HK-2 (cell line): ENCODE results near the gene AFMID.

Source experiments
- DNase-seq: peaks from one replicate; pipeline ENCODE4 v3.0.0-alpha.2; 2018; ENCODE audit not compliant: unreplicated experiment

AFMID gene

DNA sequence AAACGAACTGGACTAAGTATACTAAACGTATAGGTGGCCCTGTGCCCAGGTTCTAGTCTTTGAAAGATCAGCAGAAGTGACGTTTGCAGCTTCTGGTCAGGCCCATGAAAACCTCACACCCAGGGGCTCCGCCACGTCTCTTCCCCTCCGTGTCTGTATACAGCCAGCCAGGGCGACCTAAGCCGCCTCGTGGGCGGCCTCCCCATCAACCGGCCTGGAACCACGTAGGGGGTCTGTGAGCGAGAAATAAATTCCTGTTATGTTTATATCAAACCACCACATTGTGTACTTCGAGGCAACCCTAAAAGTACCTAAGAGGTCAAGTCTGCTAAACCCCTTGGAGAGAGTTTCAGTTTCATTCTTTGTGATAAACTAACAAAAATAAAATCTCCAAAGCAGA lies 7.1 kb upstream of the AFMID start:
- DNase-seq, result no peak

DNA sequence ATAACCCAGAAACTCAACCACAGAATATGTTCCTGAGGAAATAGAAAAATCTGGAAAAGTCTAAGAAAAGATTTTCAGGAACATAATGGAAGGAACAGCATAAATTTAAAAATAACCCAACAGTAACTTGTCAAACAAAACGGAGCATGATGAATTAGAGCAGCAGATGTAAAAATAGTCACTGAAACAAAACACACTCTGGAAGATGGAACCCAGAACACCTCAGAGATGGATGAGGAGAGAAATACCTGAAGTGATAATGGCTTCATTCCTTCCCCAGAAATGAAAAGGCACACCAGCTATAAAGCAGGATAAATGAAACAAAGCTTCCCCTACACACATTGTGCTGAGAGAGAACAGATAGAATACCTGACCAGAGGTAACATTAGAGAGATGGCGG lies 6.7 kb upstream of the AFMID start:
- DNase-seq, result no peak

DNA sequence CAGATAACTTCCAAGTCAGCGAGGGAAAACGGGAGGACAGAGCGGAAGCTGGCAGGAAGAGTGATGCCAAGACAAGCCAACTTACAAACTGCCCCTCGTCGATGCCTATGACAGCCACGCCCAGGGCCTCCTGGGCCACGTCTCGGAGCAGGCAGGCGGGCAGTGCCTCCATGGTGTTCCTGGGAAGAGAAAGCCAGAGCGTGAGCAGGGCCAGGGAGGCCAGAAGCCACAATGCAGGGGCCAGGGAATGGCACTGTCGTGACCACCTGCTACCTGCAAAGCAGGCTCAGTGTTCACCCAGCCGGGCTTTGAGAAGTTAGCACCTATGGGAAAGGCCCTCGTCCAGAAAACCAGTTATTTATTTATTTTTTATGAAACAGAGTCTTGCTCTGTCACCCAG lies 4.7 kb upstream of the AFMID start:
- no peak for DNase-seq

GRCh38 chr17:78183916-78184315 lies 3.2 kb upstream of the AFMID start:
- DNase-seq, result no peak

- no peak for DNase-seq
Measured at GRCh38 chr17:78184351-78184750, 2.8 kb upstream of the AFMID start.

DNA sequence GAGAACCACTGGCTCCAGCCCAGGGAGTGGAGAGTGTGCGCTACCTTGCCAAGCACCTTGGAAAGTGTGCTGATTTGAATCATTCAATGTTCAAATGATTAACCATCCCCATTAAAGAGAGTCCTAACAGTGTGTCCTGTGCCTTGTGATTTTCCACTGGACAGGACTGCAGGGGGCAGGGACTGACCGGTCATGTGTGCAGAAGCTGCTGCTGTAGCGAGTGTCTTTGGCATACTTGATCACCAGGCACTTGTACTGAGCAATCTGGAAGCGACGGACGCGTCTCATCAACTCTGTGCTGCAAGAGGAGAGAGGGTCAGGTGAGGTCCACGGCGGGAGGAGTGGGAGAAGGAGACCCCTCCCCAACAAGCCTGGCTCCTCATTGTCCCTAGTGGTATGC lies 2.3 kb upstream of the AFMID start:
- peak; percentile 61 for DNase-seq

DNA sequence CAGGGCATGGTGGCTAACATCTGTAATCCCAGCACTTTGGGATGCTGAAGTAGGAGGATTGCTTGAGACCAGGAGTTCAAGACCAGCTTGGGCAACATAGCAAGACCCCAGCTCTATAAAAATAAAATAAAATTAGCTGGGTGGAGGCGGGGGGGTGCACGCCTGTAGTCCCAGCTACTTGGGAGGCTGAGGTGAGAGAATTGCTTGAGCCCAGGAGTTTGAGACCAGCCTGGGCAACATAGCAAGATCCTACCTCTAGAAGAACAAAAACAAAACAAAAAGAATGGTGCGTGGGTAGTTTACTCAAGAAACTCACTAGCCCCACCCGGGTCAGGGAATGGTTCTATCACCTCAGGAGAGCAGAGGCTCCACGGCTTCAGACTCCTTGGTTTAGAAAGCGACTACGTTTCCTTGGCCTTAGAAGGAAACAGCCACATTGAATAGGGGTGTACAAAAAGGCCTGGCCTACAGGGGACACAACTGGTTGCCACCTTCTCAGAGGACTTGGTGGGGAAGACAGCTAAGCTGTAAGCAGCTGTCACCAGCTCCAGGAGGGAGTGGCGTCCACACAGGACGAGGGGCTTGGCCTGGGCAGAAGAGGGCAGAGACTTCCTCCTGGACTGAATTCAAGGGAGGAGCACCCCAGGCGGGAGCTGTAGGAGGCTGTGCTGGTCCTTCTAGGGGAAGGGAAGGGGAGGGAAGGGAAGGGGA lies 1.0 kb upstream of the AFMID start:
- DNase-seq, result peak; percentile 72

DNA sequence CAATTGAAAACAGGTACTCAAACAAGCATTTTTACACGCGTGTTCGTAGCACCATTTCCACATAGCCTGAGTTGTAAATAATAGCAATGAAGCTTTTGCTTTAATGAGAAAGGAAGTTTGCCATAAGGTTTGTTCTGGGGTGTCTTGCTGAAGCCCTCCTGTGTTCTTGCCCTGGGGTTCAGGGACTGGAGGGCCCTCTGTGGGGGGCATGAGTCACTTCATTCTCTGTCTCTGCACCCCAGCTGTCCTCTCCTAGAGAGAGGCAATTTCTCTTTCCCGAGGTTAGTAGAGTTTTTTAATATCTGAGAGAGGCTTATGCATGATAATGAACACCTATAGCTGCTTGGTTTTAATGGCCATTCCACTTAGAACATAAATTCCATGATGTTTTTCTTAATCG lies 9.6 kb downstream of the AFMID start:
- DNase-seq, result no peak

- DNase-seq, result no peak
Measured at GRCh38 chr17:78197147-78197832, 10.1 kb downstream of the AFMID start.

DNA sequence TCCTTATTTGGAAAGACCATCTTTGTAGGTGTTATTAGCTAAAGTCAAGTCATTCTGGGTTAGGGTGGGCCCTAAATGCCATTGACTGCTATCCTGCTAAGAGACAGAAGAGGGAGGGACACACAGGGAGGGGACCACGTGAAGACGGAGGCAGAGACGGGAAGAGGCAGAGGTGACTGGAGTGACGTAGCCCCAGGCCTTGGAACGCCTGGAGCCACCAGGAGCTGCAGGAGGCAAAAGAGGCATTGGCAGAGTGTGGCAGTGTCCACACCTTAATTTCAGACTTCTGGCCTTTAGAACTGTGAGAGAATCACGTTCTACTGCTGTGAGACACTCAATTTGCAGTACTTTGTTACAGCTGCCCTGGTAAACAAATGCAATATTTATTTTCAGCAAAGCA lies 13.3 kb downstream of the AFMID start:
- DNase-seq, result no peak

GRCh38 chr17:78202666-78203065 lies 15.5 kb downstream of the AFMID start:
- DNase-seq, result no peak

DNA sequence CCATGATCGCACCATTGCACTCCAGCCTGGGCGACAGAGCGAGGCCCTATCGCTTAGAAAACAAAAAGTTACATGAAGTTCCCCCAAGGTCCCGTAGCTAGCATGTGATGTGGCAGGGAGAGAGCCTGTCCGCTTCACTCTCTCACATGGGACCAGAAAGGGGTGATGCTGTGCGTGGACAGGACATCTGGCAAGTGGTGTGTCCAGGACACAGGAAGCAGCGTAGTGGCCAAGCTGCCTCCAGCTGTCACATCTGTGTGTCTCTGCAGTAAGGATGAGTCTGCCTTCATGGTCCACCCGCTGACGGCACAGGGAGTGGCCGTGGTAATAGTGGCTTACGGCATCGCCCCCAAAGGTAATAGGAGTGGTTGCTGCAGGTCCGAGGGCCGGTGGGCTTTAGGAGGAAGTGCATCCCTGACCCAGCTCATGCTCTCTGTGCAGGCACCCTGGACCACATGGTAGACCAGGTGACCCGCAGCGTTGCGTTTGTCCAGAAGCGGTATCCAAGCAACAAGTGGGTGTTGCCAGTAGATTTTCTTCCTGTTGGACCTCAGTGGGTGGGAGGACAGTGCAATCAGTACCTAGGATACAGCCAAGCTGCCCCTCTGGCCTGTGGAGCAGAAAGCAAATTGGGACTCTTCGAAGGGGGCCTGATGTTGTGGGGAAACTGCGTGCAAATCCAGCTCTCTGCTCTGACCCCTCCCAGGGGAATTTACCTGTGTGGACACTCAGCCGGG lies 17.4 kb downstream of the AFMID start:
- DNase-seq, result no peak

DNA sequence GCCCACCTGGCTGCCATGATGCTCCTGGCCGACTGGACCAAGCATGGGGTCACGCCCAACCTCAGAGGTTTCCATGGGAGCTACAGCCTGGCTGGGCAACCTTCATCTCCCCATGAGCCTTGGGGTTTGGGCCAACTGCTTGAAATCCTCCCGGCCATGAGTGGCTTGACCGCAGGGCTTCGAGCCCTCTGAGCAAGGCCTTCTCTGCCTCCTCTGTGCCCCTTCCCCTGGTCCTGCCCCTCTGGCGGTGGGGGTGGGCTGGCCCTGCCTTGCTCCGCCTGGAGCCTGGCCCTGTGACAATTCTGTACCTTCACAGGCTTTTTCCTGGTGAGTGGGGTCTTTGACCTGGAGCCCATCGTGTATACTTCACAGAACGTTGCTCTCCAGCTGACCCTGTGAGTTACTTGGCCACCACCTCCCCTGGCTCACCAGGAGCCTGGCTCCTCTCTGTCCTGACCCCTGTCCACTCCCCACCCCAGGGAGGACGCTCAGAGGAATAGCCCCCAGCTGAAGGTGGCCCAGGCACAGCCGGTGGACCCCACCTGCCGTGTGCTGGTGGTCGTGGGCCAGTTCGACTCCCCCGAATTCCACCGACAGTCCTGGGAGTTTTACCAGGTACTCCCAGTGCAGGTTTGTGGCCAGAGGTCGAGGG lies 18.1 kb downstream of the AFMID start:
- no peak for DNase-seq

- DNase-seq, result no peak
Measured at GRCh38 chr17:78206298-78206697, 19.1 kb downstream of the AFMID start.

- DNase-seq, result no peak
Measured at GRCh38 chr17:78208486-78208885, 21.3 kb downstream of the AFMID start.

DNA sequence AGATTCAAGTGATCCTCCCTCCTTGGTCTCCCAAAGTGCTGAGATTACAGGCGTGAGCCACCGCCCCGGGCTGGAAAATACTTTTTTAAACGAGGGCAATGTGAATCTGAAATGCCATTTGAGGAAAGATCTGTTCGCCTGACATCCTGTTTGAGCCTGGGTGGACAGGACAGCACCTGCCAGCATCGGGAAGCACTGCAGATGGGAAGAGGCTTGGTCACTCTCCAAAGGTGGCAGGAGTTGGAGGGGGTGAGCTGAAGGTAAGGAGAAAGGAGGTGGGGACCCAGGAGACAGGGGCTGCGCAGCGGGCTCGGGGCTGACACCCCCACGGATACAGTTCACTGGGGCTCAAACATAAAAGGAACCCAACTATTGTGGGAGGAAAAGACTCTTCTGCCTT lies 22.9 kb downstream of the AFMID start:
- DNase-seq, result no peak

DNA sequence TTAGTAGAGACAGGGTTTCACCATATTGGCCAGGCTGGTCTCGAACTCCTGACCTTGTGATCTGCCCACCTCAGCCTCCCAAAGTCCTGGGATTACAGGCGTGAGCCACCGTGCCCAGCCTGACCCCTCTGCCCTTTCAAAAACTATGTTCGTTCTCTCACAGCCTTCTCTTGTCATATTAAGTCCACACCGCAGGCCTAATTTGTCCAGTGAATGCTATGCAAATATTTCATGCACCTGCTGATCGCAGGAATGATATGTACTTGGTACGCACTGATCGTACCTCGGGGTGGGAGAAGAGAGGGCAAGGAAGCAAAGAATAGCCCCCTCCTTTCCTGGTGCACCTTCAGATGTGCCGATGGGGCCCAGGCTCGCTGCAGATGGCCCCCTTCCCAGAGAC lies 23.9 kb downstream of the AFMID start:
- no peak for DNase-seq

DNA sequence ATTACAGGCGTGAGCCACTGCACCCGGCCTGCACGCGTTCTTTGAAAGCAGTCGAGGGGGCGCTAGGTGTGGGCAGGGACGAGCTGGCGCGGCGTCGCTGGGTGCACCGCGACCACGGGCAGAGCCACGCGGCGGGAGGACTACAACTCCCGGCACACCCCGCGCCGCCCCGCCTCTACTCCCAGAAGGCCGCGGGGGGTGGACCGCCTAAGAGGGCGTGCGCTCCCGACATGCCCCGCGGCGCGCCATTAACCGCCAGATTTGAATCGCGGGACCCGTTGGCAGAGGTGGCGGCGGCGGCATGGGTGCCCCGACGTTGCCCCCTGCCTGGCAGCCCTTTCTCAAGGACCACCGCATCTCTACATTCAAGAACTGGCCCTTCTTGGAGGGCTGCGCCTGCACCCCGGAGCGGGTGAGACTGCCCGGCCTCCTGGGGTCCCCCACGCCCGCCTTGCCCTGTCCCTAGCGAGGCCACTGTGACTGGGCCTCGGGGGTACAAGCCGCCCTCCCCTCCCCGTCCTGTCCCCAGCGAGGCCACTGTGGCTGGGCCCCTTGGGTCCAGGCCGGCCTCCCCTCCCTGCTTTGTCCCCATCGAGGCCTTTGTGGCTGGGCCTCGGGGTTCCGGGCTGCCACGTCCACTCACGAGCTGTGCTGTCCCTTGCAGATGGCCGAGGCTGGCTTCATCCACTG lies 27.0 kb downstream of the AFMID start, which contains the start of gene BIRC5:
BIRC5 (plus strand) TSS at position 238 of the 690 bp plus-strand sequence; CDS start at position 302, 64 bp downstream.
- DNase-seq, result peak; percentile 86

- no peak for DNase-seq
Measured at GRCh38 chr17:78214706-78215061, 27.5 kb downstream of the AFMID start.

DNA sequence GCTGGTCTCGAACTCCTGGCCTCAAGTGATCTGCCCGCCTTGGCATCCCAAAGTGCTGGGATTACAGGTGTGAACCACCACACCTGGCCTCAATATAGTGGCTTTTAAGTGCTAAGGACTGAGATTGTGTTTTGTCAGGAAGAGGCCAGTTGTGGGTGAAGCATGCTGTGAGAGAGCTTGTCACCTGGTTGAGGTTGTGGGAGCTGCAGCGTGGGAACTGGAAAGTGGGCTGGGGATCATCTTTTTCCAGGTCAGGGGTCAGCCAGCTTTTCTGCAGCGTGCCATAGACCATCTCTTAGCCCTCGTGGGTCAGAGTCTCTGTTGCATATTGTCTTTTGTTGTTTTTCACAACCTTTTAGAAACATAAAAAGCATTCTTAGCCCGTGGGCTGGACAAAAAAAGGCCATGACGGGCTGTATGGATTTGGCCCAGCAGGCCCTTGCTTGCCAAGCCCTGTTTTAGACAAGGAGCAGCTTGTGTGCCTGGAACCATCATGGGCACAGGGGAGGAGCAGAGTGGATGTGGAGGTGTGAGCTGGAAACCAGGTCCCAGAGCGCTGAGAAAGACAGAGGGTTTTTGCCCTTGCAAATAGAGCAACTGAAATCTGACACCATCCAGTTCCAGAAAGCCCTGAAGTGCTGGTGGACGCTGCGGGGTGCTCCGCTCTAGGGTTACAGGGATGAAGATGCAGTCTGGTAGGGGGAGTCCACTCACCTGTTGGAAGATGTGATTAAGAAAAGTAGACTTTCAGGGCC lies 32.4 kb downstream of the AFMID start:
- no peak for DNase-seq

DNA sequence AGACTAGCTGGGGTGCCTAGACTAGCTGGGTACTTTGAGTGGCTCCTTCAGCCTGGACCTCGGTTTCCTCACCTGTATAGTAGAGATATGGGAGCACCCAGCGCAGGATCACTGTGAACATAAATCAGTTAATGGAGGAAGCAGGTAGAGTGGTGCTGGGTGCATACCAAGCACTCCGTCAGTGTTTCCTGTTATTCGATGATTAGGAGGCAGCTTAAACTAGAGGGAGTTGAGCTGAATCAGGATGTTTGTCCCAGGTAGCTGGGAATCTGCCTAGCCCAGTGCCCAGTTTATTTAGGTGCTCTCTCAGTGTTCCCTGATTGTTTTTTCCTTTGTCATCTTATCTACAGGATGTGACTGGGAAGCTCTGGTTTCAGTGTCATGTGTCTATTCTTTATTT lies 35.9 kb downstream of the AFMID start:
- DNase-seq, result no peak
